ENCODE data around the gene TXNRD2. TPM values are rescaled to one million over a fixed set of nuclear protein-coding genes. Genes with fewer than 3 reads are reported as not detected.
A peak's percentile ranks its signal among the peaks of the same experiment; 100 is the strongest.

Gene TXNRD2
- total and polyA plus RNA-seq, 8 donors, result 9.6 to 41.6 (median 14.8) TPM

GRCh38 chr22:19850763-19851109 lies 90.9 kb downstream of the TXNRD2 start:
- Histone ChIP-seq H3K36me3 (peaks cover 0 to 8% (median 8%) of the 10 kb centered on the region in 3 donors), H3K4me3 (no peak overlapping the region), H3K9me3 (no peaks in the 10 kb centered on the region), H3K27ac (no peak overlapping the region), H3K27me3 (no peaks in the 10 kb centered on the region), H3K4me1 (peaks cover 5 to 10% (median 8%) of the 10 kb centered on the region in 3 donors)
- intact Hi-C loops (cut with DNase I), result no loop called here
- DNase-seq, result no peak
- 83 to 86% methylated on average over 9 of the region's 9 CpGs for WGBS, 2 donors
- no peak for ATAC-seq
- no peak for TF ChIP-seq CTCF (IDR thresholded peaks at IDR 0.05)
- FAIRE-seq, result no peak

GRCh38 chr22:19849835-19850762 lies 91.5 kb downstream of the TXNRD2 start:
- WGBS, 2 donors, result 77 to 81% methylated on average over 9 of the region's 9 CpGs
- peaks cover 0 to 8% (median 8%) of the 10 kb centered on the region in 3 donors for H3K36me3 ChIP-seq
- intact Hi-C loops (cut with DNase I), result no loop called here
- no peak overlapping the region for H3K4me3 ChIP-seq
- DNase-seq, result peak in 2 of 6 donors; percentile 20 to 40
- TF ChIP-seq CTCF (IDR thresholded peaks at IDR 0.05), result no peak
- H3K27me3 ChIP-seq, result no peaks in the 10 kb centered on the region
- no peak for FAIRE-seq
- H3K9me3 ChIP-seq, result no peaks in the 10 kb centered on the region
- ATAC-seq, result peak in 2 of 4 donors; percentile 4 to 30
- H3K4me1 ChIP-seq, result peaks cover 5 to 8% (median 8%) of the 10 kb centered on the region in 3 donors
- H3K27ac ChIP-seq, result peak overlapping the region; percentile 31 to 50 (median 45)

- intact Hi-C loops (cut with DNase I), result no loop called here
- DNase-seq (peak; percentile 31 to 88 (median 81)), FAIRE-seq (no peak), ATAC-seq (peak; percentile 64 to 88 (median 72))
- peaks cover 0 to 8% (median 8%) of the 10 kb centered on the region in 3 donors for H3K36me3 ChIP-seq
- H3K4me1 ChIP-seq, result peaks cover 5 to 8% (median 7%) of the 10 kb centered on the region in 3 donors
- peak overlapping the region in 3 of 4 donors; percentile 31 to 50 (median 48) for H3K27ac ChIP-seq
- H3K9me3 ChIP-seq, result no peaks in the 10 kb centered on the region
- no peak for TF ChIP-seq CTCF (IDR thresholded peaks at IDR 0.05)
- no peak overlapping the region for H3K4me3 ChIP-seq
- H3K27me3 ChIP-seq, result no peaks in the 10 kb centered on the region
- WGBS, 2 donors, result 26 to 31% methylated on average over 7 of the region's 7 CpGs
Measured at GRCh38 chr22:19848298-19849224, 93.1 kb downstream of the TXNRD2 start.

DNA sequence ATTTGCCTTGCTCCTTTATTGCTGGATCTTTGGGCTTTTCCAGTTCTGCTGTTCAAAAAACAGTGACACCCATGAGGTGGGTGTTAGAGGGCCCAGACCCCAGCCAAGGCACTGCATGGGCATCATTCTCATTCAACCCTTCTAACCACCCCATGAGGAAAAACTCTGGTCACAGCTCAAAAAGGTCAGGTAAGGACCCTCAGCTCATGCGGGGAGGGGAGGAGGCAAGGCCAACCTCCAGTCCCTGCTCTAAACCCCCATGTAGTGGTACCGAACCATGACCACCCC lies 94.3 kb downstream of the TXNRD2 start:
- Histone ChIP-seq H3K27me3 (no peaks in the 10 kb centered on the region), H3K9me3 (no peaks in the 10 kb centered on the region), H3K4me1 (peaks cover 0 to 5% (median 4%) of the 10 kb centered on the region in 3 donors), H3K4me3 (no peak overlapping the region), H3K36me3 (peaks cover 0 to 8% (median 8%) of the 10 kb centered on the region in 3 donors), H3K27ac (no peak overlapping the region)
- no peak for DNase-seq
- intact Hi-C loops (cut with DNase I), result no loop called here
- no peak for ATAC-seq
- no peak for TF ChIP-seq CTCF (IDR thresholded peaks at IDR 0.05)
- FAIRE-seq, result no peak
- WGBS, 2 donors, result 100% methylated on average over 2 of the region's 2 CpGs
